IPS DF 6.9 (cell line): ENCODE measurements around the gene CTSF.

Source experiments
- DNase-seq: peaks from one replicate; pipeline ENCODE4 v3.0.0-alpha.2; 2013; ENCODE audit warnings: low read depth, low spot score
- H3K27ac ChIP-seq: one replicate; pipeline ENCODE4 v1.5.1; 2013; ENCODE audit warnings: low read length, control low read depth
- H3K27me3 ChIP-seq: 2 replicates; pipeline ENCODE4 v1.6.1; 2013; ENCODE audit warnings: mild to moderate bottlenecking, low read length; ENCODE audit not compliant: control insufficient read depth, insufficient read depth
- H3K36me3 ChIP-seq: 2 replicates; pipeline ENCODE4 v1.6.1; 2013; ENCODE audit warnings: low read length; ENCODE audit not compliant: control insufficient read depth, insufficient read depth
- H3K4me1 ChIP-seq: 2 replicates; pipeline ENCODE4 v1.6.1; 2013; ENCODE audit warnings: low read length; ENCODE audit not compliant: control insufficient read depth, insufficient read depth
- H3K4me3 ChIP-seq: 2 replicates; pipeline ENCODE4 v1.5.1; 2013; ENCODE audit warnings: mild to moderate bottlenecking, low read length
- H3K9me3 ChIP-seq: 2 replicates; pipeline ENCODE4 v1.6.1; 2013; ENCODE audit warnings: low read length, inconsistent platforms; ENCODE audit not compliant: control insufficient read depth, insufficient read depth
- WGBS: extraction: QIAGEN DNeasy Blood & Tissue Kit; methylation state at CpG from one replicate; pipeline ENCODE4 v1.1.7; 2013; ENCODE audit warnings: mixed read lengths, missing lambda C conversion rate; ENCODE audit not compliant: insufficient read length, insufficient coverage; 5-methylcytosine and 5-hydroxymethylcytosine counted together

Gene CTSF

DNA sequence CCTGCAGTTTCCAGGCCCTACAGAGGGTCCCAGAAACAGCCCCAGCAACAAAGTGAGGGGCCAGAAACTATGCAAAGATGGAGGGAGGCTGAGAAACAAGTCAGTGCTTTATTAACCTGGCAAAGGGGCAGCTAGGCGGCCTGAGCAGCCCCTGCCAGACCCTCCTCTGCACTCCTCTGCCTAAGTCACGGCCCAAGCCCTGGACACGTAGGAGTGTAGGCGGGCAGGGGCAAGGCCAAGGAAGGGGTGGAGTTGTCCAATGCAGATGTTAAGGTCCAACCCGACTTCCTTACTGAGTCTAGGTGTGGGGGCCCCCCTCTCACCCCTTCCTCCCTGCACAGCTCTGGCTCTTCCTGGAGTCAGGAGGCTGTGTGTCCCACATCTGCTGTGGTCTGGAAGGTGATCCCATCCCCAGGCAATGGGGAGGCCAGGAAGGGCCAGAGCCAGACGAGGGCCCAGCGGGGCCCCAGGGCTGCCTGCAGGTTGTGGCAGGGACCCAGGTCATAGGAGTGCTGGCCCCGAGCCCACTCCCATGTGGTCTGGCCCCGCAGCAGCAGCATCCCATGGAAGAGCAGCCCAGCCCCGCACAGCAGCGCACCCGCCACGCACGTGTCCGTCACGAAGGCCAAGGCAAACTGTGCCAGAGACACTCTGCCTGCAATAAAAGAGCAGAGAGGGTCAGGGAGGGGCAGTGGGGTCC lies 29.1 kb downstream of the CTSF start:
- no peak for DNase-seq
- Histone ChIP-seq H3K36me3 (no peaks in the 10 kb centered on the region), H3K4me1 (no peaks in the 10 kb centered on the region), H3K9me3 (no peaks in the 10 kb centered on the region), H3K4me3 (no peak overlapping the region), H3K27me3 (no peaks in the 10 kb centered on the region), H3K27ac (no peak overlapping the region)
- WGBS = no CpG with 5 or more reads among the region's 16 CpGs

GRCh38 chr11:66532784-66533183 lies 35.6 kb downstream of the CTSF start:
- no peak for DNase-seq
- Histone ChIP-seq H3K4me3 (no peak overlapping the region), H3K9me3 (no peaks in the 10 kb centered on the region), H3K36me3 (no peaks in the 10 kb centered on the region), H3K27me3 (no peaks in the 10 kb centered on the region), H3K4me1 (no peaks in the 10 kb centered on the region), H3K27ac (no peak overlapping the region)
- WGBS = no CpG with 5 or more reads among the region's 6 CpGs

GRCh38 chr11:66531841-66532240 lies 36.6 kb downstream of the CTSF start:
- Histone ChIP-seq H3K27ac (no peak overlapping the region), H3K27me3 (no peaks in the 10 kb centered on the region), H3K9me3 (no peaks in the 10 kb centered on the region), H3K4me1 (no peaks in the 10 kb centered on the region), H3K36me3 (peaks cover under 1% of the 10 kb centered on the region; the same call in 1 of the 2 replicates), H3K4me3 (no peak overlapping the region)
- WGBS = no CpG with 5 or more reads among the region's 11 CpGs
- no peak for DNase-seq

GRCh38 chr11:66530927-66531709 lies 37.3 kb downstream of the CTSF start:
- H3K27ac ChIP-seq = no peak overlapping the region
- H3K36me3 ChIP-seq = peaks cover 3% of the 10 kb centered on the region; the same call in 1 of the 2 replicates
- H3K9me3 ChIP-seq = no peaks in the 10 kb centered on the region
- no peak overlapping the region for H3K4me3 ChIP-seq
- no peak for DNase-seq
- no peaks in the 10 kb centered on the region for H3K4me1 ChIP-seq
- no CpG with 5 or more reads among the region's 10 CpGs for WGBS
- no peaks in the 10 kb centered on the region for H3K27me3 ChIP-seq

- no peak for DNase-seq
- Histone ChIP-seq H3K4me1 (no peaks in the 10 kb centered on the region), H3K4me3 (no peak overlapping the region), H3K36me3 (peaks cover 3% of the 10 kb centered on the region; the same call in 1 of the 2 replicates), H3K27me3 (no peaks in the 10 kb centered on the region), H3K9me3 (no peaks in the 10 kb centered on the region), H3K27ac (no peak overlapping the region)
- no CpG with 5 or more reads among the region's 13 CpGs for whole genome bisulfite sequencing
These were observed 38.8 kb downstream of the CTSF start for GRCh38 chr11:66529655-66530054.

DNA sequence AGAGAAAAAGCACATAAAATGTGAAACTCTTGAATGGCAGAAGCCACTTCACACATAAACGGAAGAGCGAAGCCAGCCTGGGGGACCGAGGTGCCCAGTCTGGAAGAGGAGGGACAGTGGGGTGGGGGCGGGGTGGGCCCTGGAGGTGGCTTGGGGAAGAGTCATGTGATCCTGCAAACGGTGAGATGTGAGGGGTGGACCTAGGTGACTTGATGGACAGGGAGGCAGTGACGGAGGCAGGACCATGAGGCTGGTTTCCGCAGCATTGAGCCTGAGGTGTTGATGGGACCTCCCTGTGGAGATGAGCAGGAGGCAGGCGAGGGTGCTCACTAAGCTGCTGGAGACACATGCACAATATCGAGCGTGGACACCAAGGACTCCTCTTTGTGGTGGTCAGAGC lies 39.3 kb downstream of the CTSF start:
- Histone ChIP-seq H3K27ac (no peak overlapping the region), H3K4me3 (no peak overlapping the region), H3K4me1 (no peaks in the 10 kb centered on the region), H3K27me3 (no peaks in the 10 kb centered on the region), H3K36me3 (peaks cover 3% of the 10 kb centered on the region; the same call in 1 of the 2 replicates), H3K9me3 (no peaks in the 10 kb centered on the region)
- no CpG with 5 or more reads among the region's 10 CpGs for whole genome bisulfite sequencing
- no peak for DNase-seq

DNA sequence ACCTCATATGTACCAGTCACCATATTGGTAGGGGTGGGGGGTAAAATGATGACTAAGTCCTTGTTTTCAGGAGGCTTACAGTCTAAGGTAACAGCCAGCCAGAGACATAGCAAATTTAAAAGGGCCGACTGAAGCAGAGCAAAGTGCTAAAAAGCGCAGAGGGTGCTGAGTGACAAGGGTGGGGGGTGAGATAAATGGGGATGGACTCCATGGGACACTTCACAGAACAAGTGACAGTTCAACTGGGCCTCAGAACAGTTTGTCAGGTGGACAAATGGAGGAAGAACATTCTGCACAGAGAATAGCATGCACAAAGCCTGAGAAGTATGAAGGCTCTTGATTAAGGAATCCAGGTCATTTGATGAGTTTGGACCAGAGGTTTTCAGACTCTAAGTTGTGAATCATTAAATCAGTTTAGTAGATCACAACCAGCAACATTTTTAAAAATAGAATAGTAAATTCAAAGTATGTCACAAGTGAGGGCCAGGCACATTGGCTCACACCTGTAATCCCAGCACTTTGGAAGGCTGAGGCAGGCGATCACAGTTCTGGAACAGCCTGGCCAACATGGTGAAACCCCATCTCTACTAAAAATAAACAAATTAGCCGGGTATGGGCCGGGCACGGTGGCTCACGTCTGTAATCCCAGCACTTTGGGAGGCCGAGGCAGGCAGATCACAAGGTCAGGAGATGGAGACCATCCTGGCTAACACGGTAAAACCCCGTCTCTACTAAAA lies 43.9 kb downstream of the CTSF start:
- H3K9me3 ChIP-seq = no peaks in the 10 kb centered on the region
- no peaks in the 10 kb centered on the region for H3K4me1 ChIP-seq
- H3K27me3 ChIP-seq = no peaks in the 10 kb centered on the region
- H3K36me3 ChIP-seq = peaks cover 7% of the 10 kb centered on the region; the same call in 1 of the 2 replicates
- no CpG with 5 or more reads among the region's 10 CpGs for WGBS
- no peak for DNase-seq
- no peak overlapping the region for H3K4me3 ChIP-seq
- no peak overlapping the region for H3K27ac ChIP-seq

GRCh38 chr11:66523611-66524010 lies 44.8 kb downstream of the CTSF start:
- H3K27me3 ChIP-seq = no peaks in the 10 kb centered on the region
- no CpG with 5 or more reads among the region's 11 CpGs for WGBS
- no peak overlapping the region for H3K27ac ChIP-seq
- peaks cover 7% of the 10 kb centered on the region; the same call in 1 of the 2 replicates for H3K36me3 ChIP-seq
- no peaks in the 10 kb centered on the region for H3K9me3 ChIP-seq
- no peak for DNase-seq
- no peaks in the 10 kb centered on the region for H3K4me1 ChIP-seq
- no peak overlapping the region for H3K4me3 ChIP-seq
